Astrocyte (in vitro differentiated cells and primary cell): ENCODE results near the gene FBXL14. TPM values are rescaled to one million over a fixed set of nuclear protein-coding genes. Genes with fewer than 3 reads are reported as not detected.

Source experiments
- DNase-seq: peaks from one replicate; pipeline ENCODE4 v3.0.0-alpha.2; 2010; ENCODE audit warnings: low read depth
- FAIRE-seq: peaks from 2 replicates; lab custom pipeline; 2011; peaks lifted over from hg19 to GRCh38; lab: Jason Lieb, UNC
- H2AFZ ChIP-seq: 2 replicates; pipeline ENCODE4 v1.6.0; 2012; ENCODE audit warnings: low read depth, low read length, inconsistent platforms
- H3K27ac ChIP-seq: 2 replicates; pipeline ENCODE4 v1.5.1; 2011; ENCODE audit warnings: low read depth, low read length, inconsistent platforms
- H3K27me3 ChIP-seq: 2 replicates; pipeline ENCODE4 v1.6.0; 2011; ENCODE audit warnings: low read length, inconsistent platforms; ENCODE audit not compliant: insufficient read depth
- H3K36me3 ChIP-seq: 2 replicates; pipeline ENCODE4 v1.5.1; 2011; ENCODE audit warnings: low read length, inconsistent platforms; ENCODE audit not compliant: insufficient read depth
- H3K4me1 ChIP-seq: 2 replicates; pipeline ENCODE4 v1.5.1; 2011; ENCODE audit warnings: low read length, inconsistent platforms; ENCODE audit not compliant: insufficient read depth
- H3K4me2 ChIP-seq: 2 replicates; pipeline ENCODE4 v1.6.0; 2012; ENCODE audit warnings: low read length, inconsistent platforms
- H3K4me3 ChIP-seq: 2 replicates; pipeline ENCODE4 v1.5.1; 2011; ENCODE audit warnings: low read depth, mild to moderate bottlenecking, low read length, inconsistent platforms; ENCODE audit not compliant: insufficient read depth
- H3K79me2 ChIP-seq: 2 replicates; pipeline ENCODE4 v1.6.0; 2012; ENCODE audit warnings: mild to moderate bottlenecking, low read length, inconsistent platforms; ENCODE audit not compliant: insufficient read depth
- H3K9ac ChIP-seq: 2 replicates; pipeline ENCODE4 v1.6.0; 2012; ENCODE audit warnings: mild to moderate bottlenecking, low read length, inconsistent platforms
- H3K9me3 ChIP-seq: 2 replicates; pipeline ENCODE4 v1.5.1; 2012; ENCODE audit warnings: low read depth, mild to moderate bottlenecking, low read length, inconsistent platforms; ENCODE audit not compliant: insufficient read depth
- H4K20me1 ChIP-seq: 2 replicates; pipeline ENCODE4 v1.6.0; 2012; ENCODE audit warnings: low read length, inconsistent platforms; ENCODE audit not compliant: insufficient read depth
- H3K27ac Mint-ChIP-seq: one replicate; pipeline ENCODE4 v1.8.0; 2021; ENCODE audit warnings: mild to moderate bottlenecking, mixed read lengths; ENCODE audit not compliant: unreplicated experiment
- H3K27me3 Mint-ChIP-seq: one replicate; pipeline ENCODE4 v1.8.0; 2021; ENCODE audit warnings: low read depth, mixed read lengths; ENCODE audit not compliant: unreplicated experiment
- H3K36me3 Mint-ChIP-seq: one replicate; pipeline ENCODE4 v1.8.0; 2021; ENCODE audit warnings: low read depth, mixed read lengths; ENCODE audit not compliant: unreplicated experiment
- H3K4me1 Mint-ChIP-seq: one replicate; pipeline ENCODE4 v1.8.0; 2021; ENCODE audit warnings: low read depth, mixed read lengths; ENCODE audit not compliant: unreplicated experiment
- H3K4me3 Mint-ChIP-seq: one replicate; pipeline ENCODE4 v1.8.0; 2021; ENCODE audit warnings: mild to moderate bottlenecking, moderate library complexity, mixed read lengths; ENCODE audit not compliant: unreplicated experiment
- H3K9me3 Mint-ChIP-seq: one replicate; pipeline ENCODE4 v1.8.0; 2021; ENCODE audit warnings: mild to moderate bottlenecking, mixed read lengths; ENCODE audit not compliant: unreplicated experiment
- CTCF ChIP-seq: IDR thresholded peaks from 2 replicates; pipeline ENCODE4 v1.5.1; 2011; ENCODE audit warnings: low read depth, mild to moderate bottlenecking, inconsistent platforms, low read length, moderate library complexity; ENCODE audit not compliant: insufficient read depth
- EZH2 ChIP-seq: IDR thresholded peaks from 2 replicates; pipeline ENCODE4 v1.6.1; 2012; ENCODE audit warnings: mild to moderate bottlenecking, low read length, inconsistent platforms; ENCODE audit not compliant: insufficient read depth
- total RNA-seq: library from RNA; stranded (reverse); gene quantifications from 2 replicates; pipeline ENCODE4 v1.2.1, GENCODE V29; 2021

The FBXL14 gene
- total RNA-seq, 1 donor from 2014 or later = 9.2 TPM

- no peak overlapping the region for H3K27ac Mint-ChIP-seq
- Histone ChIP-seq H3K4me3 (no peak overlapping the region), H3K27ac (no peak overlapping the region), H3K36me3 (no peaks in the 10 kb centered on the region), H3K9me3 (no peaks in the 10 kb centered on the region), H3K4me1 (peaks cover 18% of the 10 kb centered on the region), H3K4me2 (no peak overlapping the region), H2AFZ (no peak overlapping the region), H3K79me2 (peaks cover 59% of the 10 kb centered on the region), H4K20me1 (peaks cover 23% of the 10 kb centered on the region), H3K27me3 (no peaks in the 10 kb centered on the region), H3K9ac (no peak overlapping the region)
- H3K4me3 Mint-ChIP-seq = no peak overlapping the region
- DNase-seq = no peak
- TF ChIP-seq CTCF (no peak), EZH2 (no peak)
- H3K4me1 Mint-ChIP-seq = peaks cover 31% of the 10 kb centered on the region
- no peak for FAIRE-seq
- H3K36me3 Mint-ChIP-seq = peaks cover 4% of the 10 kb centered on the region
- no peaks in the 10 kb centered on the region for H3K27me3 Mint-ChIP-seq
- H3K9me3 Mint-ChIP-seq = no peaks in the 10 kb centered on the region
Observed at GRCh38 chr12:1582709-1583050, 11.7 kb downstream of the FBXL14 start.

GRCh38 chr12:1581973-1582708 lies 12.2 kb downstream of the FBXL14 start:
- H3K4me2 ChIP-seq = no peak overlapping the region
- H3K27me3 ChIP-seq = no peaks in the 10 kb centered on the region
- H2AFZ ChIP-seq = no peak overlapping the region
- no peak overlapping the region for H3K9ac ChIP-seq
- Mint-ChIP-seq H3K27ac (no peak overlapping the region), H3K9me3 (no peaks in the 10 kb centered on the region), H3K27me3 (no peaks in the 10 kb centered on the region), H3K36me3 (peaks cover 4% of the 10 kb centered on the region), H3K4me1 (peaks cover 33% of the 10 kb centered on the region), H3K4me3 (no peak overlapping the region)
- H4K20me1 ChIP-seq = peaks cover 23% of the 10 kb centered on the region
- peaks cover 54% of the 10 kb centered on the region for H3K79me2 ChIP-seq
- peaks cover 17% of the 10 kb centered on the region for H3K4me1 ChIP-seq
- DNase-seq = no peak
- H3K36me3 ChIP-seq = no peaks in the 10 kb centered on the region
- no peak overlapping the region for H3K4me3 ChIP-seq
- no peak for TF ChIP-seq CTCF
- no peak for TF ChIP-seq EZH2
- no peak overlapping the region for H3K27ac ChIP-seq
- H3K9me3 ChIP-seq = no peaks in the 10 kb centered on the region
- no peak for FAIRE-seq

GRCh38 chr12:1580526-1580925 lies 13.9 kb downstream of the FBXL14 start:
- Histone ChIP-seq H3K27ac (no peak overlapping the region), H3K4me2 (no peak overlapping the region), H3K9me3 (no peaks in the 10 kb centered on the region), H4K20me1 (peaks cover 39% of the 10 kb centered on the region), H3K27me3 (no peaks in the 10 kb centered on the region), H3K4me3 (no peak overlapping the region), H2AFZ (no peak overlapping the region), H3K79me2 (peaks cover 45% of the 10 kb centered on the region), H3K4me1 (peaks cover 32% of the 10 kb centered on the region), H3K9ac (no peak overlapping the region), H3K36me3 (no peaks in the 10 kb centered on the region)
- Mint-ChIP-seq H3K27ac (no peak overlapping the region), H3K9me3 (no peaks in the 10 kb centered on the region), H3K36me3 (peaks cover 6% of the 10 kb centered on the region), H3K4me3 (no peak overlapping the region), H3K4me1 (peaks cover 46% of the 10 kb centered on the region), H3K27me3 (no peaks in the 10 kb centered on the region)
- FAIRE-seq (no peak), DNase-seq (no peak)
- TF ChIP-seq EZH2 (no peak), CTCF (no peak)
